Measurements from ENCODE around the gene MBTPS2. TPM values are rescaled to one million over a fixed set of nuclear protein-coding genes. Genes with fewer than 3 reads are reported as not detected.

The MBTPS2 gene
- total RNA-seq, 4 donors from 2014 or later: 8.5 to 12.2 (median 10.4) TPM

GRCh38 chrX:21926116-21926515, 86.7 kb downstream of the MBTPS2 start:
- no peak for TF ChIP-seq CTCF (IDR thresholded peaks at IDR 0.05; ENCODE audit: low read depth)

DNA sequence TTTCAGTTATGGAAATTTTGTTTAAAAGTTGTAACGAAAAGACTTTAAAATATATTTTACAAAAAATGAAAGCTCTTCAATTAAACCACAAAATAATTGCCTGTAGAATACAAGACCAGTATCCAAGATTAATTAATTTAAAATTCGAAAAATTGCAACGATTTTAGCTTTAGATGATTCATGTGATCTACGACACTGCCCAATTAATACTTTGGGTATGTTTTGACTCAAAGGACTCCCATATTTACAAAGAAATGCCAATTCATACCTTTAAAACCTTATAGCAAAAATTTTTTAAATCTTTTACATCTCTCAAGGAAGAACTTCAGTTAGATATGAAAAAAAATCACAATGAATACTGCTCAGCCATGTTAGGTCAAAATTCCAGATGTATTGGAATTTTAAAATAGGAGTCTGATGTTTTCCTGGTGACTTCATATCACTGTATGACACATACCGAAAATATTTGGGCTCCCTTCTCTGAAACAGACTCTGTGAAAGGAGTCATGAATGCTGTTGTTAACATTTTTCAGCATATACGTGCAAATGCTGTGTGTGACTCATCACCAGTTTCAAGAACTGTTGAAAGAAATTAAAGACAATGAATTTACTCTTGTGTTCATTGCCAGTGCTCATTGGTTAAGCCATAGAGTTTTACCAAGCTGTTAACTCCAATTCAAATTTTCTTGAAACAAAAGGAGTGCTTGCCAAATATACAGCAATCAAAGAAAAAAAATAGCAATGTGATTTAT, 87.3 kb downstream of the MBTPS2 start:
- no peak for TF ChIP-seq CTCF (IDR thresholded peaks at IDR 0.05; ENCODE audit: low read depth)

- TF ChIP-seq CTCF (IDR thresholded peaks at IDR 0.05; ENCODE audit: low read depth): no peak
Observed at GRCh38 chrX:21929209-21929608, 89.8 kb downstream of the MBTPS2 start.

- TF ChIP-seq CTCF (IDR thresholded peaks at IDR 0.05; ENCODE audit: low read depth): no peak
Observed at GRCh38 chrX:21930986-21931385, 91.6 kb downstream of the MBTPS2 start.

DNA sequence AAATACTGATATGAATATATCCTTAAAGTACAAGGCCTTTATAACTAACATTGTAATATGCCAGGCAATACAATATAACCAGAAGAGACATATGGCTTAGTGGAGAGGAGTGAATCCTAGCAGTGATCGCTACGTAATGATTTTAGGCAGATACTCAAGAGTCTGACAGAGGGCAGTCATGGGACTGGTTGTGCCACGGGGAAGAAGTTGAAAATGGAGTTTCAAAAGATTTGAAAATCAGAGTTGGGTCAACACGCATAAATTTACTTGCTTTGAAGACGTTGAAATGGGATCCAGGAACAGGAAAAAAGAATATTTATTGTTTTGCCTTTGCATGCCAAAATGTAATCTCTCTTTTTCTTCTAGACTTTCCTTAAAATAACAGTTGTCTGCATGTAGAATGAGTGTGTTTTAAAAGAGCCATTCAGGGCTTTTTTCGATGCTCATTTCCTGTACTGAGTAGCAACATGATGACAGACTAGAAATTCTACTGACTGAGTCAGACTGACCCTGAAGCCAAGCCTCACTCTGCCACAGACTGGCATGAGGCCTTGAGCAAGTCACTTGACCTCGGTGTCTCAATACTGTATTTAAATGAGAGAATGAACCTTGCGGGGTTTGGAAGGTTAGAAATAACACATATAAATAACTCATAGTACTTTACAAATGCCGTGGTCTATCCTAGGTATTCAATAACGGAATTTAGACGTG, 93.0 kb downstream of the MBTPS2 start:
- TF ChIP-seq CTCF (IDR thresholded peaks at IDR 0.05; ENCODE audit: low read depth): no peak

DNA sequence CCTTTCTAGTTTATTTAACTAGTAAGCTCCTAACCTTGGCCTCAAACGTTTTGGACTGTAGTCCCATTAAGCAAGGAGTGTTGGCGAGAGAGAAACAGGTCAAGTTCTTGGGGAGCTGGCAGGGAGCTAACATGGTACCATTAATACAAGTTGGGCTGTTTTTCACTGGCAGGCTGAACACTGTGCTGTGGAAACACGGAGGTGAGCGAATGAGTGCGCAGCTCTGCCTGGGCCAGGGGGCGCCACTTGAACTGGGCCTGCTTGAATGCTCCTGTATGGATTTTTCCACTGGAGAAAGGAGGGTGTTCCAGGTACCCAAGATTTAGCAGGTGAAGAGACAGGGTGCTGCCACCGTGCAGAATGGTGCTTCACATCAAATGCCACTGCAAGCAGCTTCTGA, 93.7 kb downstream of the MBTPS2 start:
- TF ChIP-seq CTCF (IDR thresholded peaks at IDR 0.05; ENCODE audit: low read depth): no peak

DNA sequence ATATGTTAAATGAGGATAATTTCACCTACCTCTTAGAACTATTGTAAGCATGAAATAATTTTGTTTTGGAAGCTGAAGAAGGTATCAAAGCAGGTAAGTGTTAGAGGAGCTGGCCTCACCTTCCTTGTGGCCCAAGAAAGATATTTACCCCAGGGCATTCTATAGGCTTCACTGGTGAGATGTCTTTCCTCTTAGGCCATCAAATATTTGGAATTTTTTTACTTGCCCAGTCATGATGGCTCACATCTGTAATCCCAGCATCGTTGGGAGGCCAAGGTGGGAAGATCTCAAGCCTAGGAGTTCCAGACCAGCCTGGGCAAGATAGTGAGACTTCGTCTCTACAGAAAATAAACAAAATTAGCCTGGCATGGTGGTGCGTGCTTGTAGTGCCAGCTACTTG, 95.0 kb downstream of the MBTPS2 start:
- no peak for TF ChIP-seq CTCF (IDR thresholded peaks at IDR 0.05; ENCODE audit: low read depth)
